HG03354 (cell line): ENCODE results near the gene ZNF263.
A peak's percentile ranks its signal among the peaks of the same experiment; 100 is the strongest.
"Not testable (repeated sequence)": the region's sequence is repeated elsewhere in the genome, so short reads cannot be mapped to it uniquely, and the experiment has no call there.

Experiments
- ATAC-seq: cut with Tn5 transposase; IDR thresholded peaks from one replicate; pipeline ENCODE4 v1.9.1; 2021; ENCODE audit warnings: mild to moderate bottlenecking; ENCODE audit not compliant: unreplicated experiment, poor library complexity, severe bottlenecking

The ZNF263 gene

DNA sequence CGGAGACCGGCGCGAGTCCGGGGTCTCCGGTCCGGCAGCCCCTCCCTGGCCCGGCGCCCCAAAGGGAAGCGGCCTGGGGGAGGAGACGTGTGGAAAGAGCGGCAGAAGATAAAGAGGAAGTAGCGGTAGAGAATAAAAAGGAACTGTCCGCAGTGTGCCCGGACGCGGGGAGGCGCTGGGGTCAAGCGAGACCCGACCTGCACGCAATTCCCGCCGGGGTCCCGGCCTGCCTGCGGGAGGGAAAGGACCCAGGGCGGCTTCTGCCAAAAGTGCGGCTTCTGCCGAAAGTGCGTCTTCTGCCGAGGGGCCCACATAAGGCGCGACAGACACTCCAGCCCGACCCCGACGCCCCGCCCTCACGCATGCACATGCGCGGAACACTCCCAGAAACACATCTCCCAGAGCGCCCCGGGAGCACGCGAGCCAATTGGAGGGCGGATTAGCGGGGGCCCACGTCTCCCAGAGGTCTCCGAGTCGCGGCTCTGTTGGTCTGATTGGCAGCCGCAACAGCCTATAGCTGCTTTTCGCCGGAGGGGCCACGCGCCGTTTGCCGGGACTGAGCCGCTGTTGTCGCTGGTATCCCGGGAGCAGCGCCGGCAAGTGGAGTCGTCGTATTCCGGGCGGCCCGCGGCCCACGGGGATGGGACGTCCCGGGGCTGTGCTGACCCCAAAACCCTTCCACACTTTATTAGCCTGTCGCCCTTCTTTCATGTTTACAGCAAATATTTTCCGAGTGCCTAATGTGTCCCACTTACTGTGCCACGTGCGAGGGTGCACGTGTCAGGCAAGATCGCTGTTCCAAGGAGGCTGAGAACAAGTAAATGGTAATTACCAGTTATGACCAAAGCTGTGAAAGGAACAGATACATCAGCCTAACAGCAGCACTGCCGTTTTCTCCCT lies 18.9 kb upstream of the ZNF263 start:
- ATAC-seq = peak; percentile 77

GRCh38 chr16:3266873-3267537 lies 16.3 kb upstream of the ZNF263 start:
- ATAC-seq = no peak

DNA sequence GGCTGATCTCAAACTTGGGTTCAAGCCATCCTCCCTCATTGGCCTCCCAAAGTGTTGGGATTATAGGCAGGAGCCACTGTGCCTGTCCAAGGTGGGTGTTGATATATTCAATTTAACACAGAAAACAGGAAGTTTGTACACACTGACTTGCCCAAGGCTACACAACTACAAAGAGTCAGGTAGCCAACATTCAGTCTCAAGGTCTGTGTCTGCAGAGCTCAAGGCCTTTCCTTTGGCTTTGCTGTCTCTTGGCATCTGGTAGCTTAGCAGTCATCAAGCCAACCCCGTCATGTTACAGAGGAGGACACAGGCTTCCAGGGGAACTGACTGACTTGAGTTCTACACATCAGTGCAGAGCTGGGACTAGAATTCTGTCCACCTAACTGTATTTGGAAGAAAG lies 15.0 kb upstream of the ZNF263 start:
- ATAC-seq = no peak

DNA sequence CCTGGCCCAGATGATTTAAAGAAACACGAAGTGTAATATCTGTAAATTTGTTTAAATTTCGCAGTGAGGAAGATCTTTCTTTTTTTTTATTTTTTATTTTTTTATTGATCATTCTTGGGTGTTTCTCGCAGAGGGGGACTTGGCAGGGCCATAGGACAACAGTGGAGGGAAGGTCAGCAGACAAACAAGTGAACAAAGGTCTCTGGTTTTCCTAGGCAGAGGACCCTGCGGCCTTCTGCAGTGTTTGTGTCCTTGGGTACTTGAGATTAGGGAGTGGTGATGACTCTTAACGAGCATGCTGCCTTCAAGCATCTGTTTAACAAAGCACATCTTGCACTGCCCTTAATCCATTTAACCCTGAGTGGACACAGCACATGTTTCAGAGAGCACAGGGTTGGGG lies 12.6 kb upstream of the ZNF263 start:
- ATAC-seq = not testable (repeated sequence)

DNA sequence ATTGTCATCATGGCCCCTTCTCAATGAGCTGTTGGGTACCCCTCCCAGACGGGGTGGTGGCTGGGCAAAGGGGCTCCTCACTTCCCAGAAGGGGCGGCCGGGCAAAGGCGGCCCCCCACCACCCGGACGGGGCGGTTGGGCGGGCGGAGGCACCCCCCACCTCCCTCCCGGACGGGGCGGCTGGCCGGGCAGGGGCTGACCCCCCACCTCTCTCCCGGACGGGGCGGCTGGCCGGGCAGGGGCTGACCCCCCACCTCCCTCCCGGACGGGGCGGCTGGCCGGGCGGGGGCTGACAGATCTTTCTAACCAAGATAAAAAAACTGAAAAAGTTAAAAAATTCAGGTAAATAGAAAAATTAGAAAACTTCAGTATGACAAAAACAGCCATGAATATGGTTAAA lies 12.0 kb upstream of the ZNF263 start:
- not testable (repeated sequence) for ATAC-seq

- ATAC-seq = no peak
Measured at GRCh38 chr16:3274490-3274889, 8.8 kb upstream of the ZNF263 start.

GRCh38 chr16:3274947-3275346 lies 8.3 kb upstream of the ZNF263 start:
- no peak for ATAC-seq

DNA sequence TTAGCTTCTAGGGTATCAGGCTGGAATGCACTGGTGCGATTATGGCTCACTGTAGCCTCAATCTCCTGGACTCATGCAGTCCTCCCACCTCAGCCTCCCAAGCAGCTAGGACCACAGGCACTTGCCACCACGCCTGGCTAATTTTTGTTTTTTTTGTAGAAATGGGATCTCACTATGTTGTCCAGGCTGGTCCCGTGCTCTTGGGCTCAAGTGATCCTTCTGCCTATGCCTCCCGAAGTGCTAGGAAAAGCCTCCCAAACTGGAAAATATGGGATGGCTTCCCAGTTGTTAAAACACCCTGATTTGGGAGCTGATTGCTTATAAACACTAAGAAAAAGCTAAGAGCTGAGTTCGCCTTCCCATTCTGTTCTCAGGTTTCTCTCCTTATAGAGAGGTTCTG lies 6.6 kb upstream of the ZNF263 start:
- no peak for ATAC-seq

GRCh38 chr16:3281222-3281820 lies 2.0 kb upstream of the ZNF263 start:
- no peak for ATAC-seq

DNA sequence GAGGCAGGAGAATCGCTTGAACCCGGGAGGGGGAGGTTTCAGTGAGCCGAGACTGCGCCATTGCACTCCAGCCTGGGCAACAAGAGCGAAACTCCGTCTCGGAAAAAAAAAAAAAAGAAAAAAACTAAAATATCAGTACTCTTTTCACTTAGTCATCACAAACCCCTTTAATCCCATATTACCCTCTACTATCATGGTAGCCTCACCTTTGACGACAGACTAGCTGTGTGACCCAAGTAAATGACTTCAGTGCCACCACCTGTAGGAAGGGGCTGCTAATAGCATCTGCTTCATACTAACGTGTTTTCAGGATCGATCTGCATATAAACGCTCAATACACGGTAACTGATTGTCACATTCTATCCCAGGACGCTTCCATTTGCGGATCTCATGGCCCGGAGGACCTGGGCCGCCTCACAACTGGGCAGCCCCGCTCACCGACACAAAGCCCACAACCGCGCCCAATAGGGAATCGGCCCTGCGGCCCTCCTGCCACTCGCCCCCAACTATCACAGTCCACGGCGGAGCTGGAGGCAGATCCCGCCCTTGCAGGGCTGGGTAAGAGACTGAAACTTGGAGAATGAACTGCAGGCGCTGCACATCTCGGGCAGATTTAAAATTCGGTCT lies 1.1 kb upstream of the ZNF263 start:
- ATAC-seq = peak; percentile 36

DNA sequence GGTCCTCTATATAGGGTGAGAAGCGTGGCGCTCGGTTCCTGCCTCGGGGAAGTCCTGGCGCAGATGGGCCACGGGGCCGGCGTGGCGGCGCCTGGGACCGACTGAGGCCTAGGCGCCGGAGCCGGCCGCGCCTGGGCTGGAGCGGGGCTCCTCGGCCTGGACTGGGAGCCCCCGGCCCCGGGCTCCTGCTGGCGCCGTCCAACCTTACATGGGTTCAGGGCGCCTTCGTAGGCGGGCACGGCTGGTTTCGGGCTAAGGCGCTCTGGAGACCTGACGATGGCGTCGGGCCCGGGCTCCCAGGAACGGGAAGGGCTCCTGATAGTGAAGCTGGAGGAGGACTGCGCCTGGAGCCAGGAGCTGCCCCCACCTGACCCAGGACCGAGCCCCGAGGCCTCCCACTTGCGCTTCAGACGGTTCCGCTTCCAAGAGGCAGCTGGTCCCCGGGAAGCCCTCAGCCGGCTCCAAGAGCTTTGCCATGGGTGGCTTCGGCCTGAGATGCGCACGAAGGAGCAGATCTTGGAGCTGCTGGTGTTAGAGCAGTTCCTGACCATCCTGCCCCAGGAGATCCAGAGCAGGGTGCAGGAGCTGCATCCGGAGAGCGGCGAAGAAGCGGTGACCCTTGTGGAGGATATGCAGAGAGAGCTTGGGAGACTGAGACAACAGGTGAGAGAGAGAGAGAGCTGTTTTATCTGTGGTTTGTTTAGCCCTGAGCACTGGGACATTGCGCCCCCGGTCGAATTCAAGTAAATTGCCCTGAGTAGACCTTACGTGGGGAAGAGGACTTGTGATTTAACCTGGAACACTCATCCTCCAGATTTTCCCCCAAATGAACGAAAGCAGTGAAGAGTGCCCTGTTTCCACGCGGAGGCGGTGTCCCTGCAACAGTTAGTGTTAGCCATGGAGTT lies 504 bp downstream of the ZNF263 start:
- no peak for ATAC-seq

DNA sequence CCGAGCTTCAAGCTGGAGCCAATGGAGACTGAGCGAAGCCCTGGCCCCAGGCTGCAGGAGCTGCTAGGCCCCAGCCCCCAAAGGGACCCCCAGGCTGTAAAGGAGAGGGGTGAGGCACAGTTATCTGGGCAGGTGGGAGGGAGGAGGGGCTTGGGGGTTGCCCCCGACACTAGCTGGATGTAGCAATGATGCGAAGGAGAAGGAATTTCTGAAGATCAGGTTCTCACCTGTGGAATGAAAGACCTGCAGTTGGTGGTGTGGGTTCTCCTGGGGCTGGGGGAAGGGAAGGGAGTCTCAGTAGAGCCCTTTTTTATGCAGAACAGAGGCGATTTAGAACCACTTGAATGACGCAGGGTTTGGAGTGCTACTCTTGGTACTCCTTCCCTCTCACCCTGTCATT lies 1.8 kb downstream of the ZNF263 start:
- no peak for ATAC-seq

DNA sequence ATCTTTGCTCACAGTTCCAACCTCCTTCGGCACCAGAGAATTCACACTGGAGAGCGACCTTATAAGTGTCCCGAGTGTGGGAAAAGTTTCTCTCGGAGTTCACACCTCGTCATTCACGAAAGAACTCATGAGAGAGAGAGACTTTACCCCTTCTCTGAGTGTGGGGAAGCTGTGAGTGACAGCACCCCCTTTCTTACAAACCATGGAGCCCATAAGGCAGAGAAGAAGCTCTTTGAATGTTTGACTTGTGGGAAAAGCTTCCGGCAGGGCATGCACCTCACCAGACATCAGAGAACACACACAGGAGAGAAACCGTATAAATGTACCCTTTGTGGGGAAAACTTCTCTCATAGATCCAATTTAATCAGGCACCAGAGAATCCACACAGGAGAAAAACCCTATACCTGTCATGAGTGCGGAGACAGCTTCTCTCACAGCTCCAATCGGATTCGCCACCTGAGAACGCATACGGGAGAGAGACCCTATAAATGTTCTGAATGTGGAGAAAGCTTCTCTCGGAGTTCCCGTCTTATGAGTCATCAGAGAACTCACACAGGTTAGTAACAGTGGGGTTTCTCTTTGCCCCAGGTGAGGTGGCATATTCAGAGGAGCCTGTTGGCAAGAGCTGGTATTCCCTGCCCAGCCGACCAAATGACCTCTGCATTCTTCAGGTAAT lies 6.8 kb downstream of the ZNF263 start:
- ATAC-seq = no peak

GRCh38 chr16:3292604-3293003 lies 9.3 kb downstream of the ZNF263 start:
- ATAC-seq = no peak

DNA sequence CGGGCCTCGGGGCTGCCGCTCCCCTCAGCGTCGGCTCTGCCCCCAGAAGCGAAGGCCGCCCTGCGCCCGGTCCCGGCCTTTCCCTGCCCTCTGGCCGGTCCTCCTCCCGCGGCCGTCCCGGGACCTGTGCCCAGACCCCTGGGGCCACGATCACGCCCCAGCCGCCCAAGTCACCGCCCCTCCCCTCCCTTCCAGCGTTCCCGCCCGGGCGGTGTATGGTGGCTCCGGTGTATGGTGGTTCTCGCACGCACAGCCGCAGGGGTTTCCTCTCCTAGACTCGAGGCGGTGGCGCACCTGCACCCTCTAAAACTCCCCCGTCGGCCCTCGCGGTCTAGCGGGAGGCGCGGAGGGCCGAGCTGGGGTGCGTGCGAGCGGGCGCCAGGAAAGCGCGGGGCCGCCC lies 11.9 kb downstream of the ZNF263 start:
- no peak for ATAC-seq

GRCh38 chr16:3295783-3296182 lies 12.5 kb downstream of the ZNF263 start:
- no peak for ATAC-seq

- ATAC-seq = no peak
Measured at GRCh38 chr16:3304370-3304769, 21.1 kb downstream of the ZNF263 start.

DNA sequence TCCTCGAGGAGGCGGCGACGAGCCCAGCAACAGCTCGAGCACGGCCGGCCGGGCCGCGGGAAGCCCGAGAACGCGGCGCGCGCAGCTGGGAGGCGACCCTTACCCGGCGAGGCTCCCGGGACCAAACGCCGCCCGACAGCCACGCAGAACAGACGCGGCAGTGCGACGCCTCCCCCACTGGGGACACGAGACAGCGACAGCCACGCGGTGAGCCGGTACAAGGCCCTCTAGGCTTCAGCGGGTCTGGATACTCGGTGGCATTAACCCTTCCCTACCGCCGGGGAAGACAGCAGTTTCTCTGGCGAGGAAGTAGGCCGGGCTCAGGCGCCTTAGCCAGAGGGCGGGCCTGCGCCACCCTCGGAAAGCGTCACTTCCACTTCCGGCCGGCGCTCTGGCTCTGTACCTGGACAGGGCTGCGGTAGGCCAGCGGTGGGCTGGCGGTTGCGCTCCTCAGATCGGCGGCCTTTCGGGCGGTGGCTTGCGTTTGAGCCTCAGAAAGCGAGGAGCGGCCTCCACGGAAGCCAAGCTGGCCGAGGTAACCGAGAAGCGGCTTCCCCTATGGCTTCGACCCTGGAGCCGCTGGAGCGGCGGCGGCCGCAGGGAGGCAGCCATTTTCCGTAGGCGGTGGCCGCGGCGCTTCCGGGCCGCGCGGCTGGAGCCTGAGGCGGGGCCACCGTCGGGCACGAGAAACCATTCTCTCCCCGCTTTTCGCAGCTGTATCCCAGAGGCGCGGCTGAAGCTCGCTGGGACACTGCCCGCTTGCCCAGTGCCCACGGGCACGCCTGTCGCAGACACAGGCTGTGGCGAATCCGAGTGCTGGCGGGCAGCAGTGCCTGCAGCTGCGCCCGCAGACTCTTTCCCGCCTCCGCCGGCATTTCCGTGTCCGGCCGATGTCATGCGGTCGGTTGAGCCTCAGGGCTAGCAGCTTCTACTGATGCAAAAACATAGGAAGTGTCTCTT lies 22.1 kb downstream of the ZNF263 start, which contains the start of the genes TIGD7 and ZNF75A:
Gene TIGD7 (minus strand): TSS at position 322 of the 960 bp plus-strand sequence. CDS start 4,816 bp downstream, outside the sequence.
Gene ZNF75A (plus strand): TSS at position 389 of the 960 bp plus-strand sequence. CDS start 2,932 bp downstream, outside the sequence.
- ATAC-seq = peak; percentile 94
